ENCODE data around the gene TYW3.

Gene TYW3

GRCh38 chr1:74773582-74773981 lies 40.6 kb downstream of the TYW3 start:
- CTCF ChIA-PET: interaction anchor here (0.6 to 1.1 kb wide), 3 partner anchors 57 to 429 kb away, joined by 3 read pairs; no protein-coding TSS in a partner anchor
- Histone ChIP-seq H3K27ac (ENCODE audit: extremely low read depth, low read depth, low read length) (no peak overlapping the region), H3K4me1 (ENCODE audit: control insufficient read depth, insufficient read depth, low read length) (no peaks in the 10 kb centered on the region)

GRCh38 chr1:74775735-74776134 lies 42.8 kb downstream of the TYW3 start:
- TF ChIP-seq GLI2 (tag by site-specific recombination; IDR thresholded peaks at IDR 0.05; ENCODE audit: borderline replicate concordance, low read depth): no peak
- TF ChIP-seq ZSCAN18 (tag by site-specific recombination; IDR thresholded peaks at IDR 0.05): no peak
- TF ChIP-seq ZNF362 (tag by site-specific recombination; IDR thresholded peaks at IDR 0.05): no peak
- no peak for TF ChIP-seq ZNF302 (tag by site-specific recombination; IDR thresholded peaks at IDR 0.05; ENCODE audit: low read depth)
- TF ChIP-seq ZNF19 (tag by site-specific recombination; IDR thresholded peaks at IDR 0.05; ENCODE audit: low read depth): no peak
- no peak for TF ChIP-seq ZNF221 (tag by site-specific recombination; IDR thresholded peaks at IDR 0.05; ENCODE audit: borderline replicate concordance)
- no peak for TF ChIP-seq PRDM2 (tag by site-specific recombination; IDR thresholded peaks at IDR 0.05; ENCODE audit: borderline replicate concordance)
- Histone ChIP-seq H3K4me3 (ENCODE audit: low read depth, low read length) (no peak overlapping the region), H3K27ac (ENCODE audit: extremely low read depth, low read depth, low read length) (no peak overlapping the region), H3K4me1 (ENCODE audit: control insufficient read depth, insufficient read depth, low read length) (no peaks in the 10 kb centered on the region), H3K36me3 (ENCODE audit: control insufficient read depth in 2 of 2, insufficient read depth in 1 of 2, low read length in 2 of 2) (no peaks in the 10 kb centered on the region), H3K9me3 (ENCODE audit: control insufficient read depth, insufficient read depth, low read depth, low read length) (no peaks in the 10 kb centered on the region)
- CTCF ChIA-PET: interaction anchor here (0.5 to 1.5 kb wide), 5 partner anchors 8 to 1103 kb away, joined by 3 to 9 read pairs (median 5); no protein-coding TSS in a partner anchor
- POLR2A ChIA-PET: no interaction called here

More at GRCh38 chr1:74773582-74773981, 40.6 kb downstream of the TYW3 start:
- no peak for TF ChIP-seq ZNF704 (tag by site-specific recombination; IDR thresholded peaks at IDR 0.05)
- no peak for TF ChIP-seq ZNF76 (tag by site-specific recombination; IDR thresholded peaks at IDR 0.05; ENCODE audit: borderline replicate concordance, low read depth)
- peak; percentile 82 for TF ChIP-seq SCRT2 (tag by site-specific recombination; IDR thresholded peaks at IDR 0.05)
- Histone ChIP-seq H3K36me3 (ENCODE audit: control insufficient read depth in 2 of 2, insufficient read depth in 1 of 2, low read length in 2 of 2) (no peaks in the 10 kb centered on the region), H3K9me3 (ENCODE audit: control insufficient read depth, insufficient read depth, low read depth, low read length) (no peaks in the 10 kb centered on the region), H3K4me3 (ENCODE audit: low read depth, low read length) (no peak overlapping the region)
- POLR2A ChIA-PET: no interaction called here

- POLR2A ChIA-PET: no interaction called here
- TF ChIP-seq ZNF366 (tag by site-specific recombination; conservative IDR thresholded peaks at IDR 0.05) (no peak), ZNF76 (tag by site-specific recombination; IDR thresholded peaks at IDR 0.05; ENCODE audit: borderline replicate concordance, low read depth) (no peak), OSR2 (tag by site-specific recombination; IDR thresholded peaks at IDR 0.05) (no peak), ZNF394 (tag by site-specific recombination; IDR thresholded peaks at IDR 0.05; ENCODE audit: borderline replicate concordance) (no peak), IKZF3 (tag by site-specific recombination; IDR thresholded peaks at IDR 0.05) (no peak), ZNF335 (tag by site-specific recombination; conservative IDR thresholded peaks at IDR 0.05) (no peak), KLF16 (tag by site-specific recombination; IDR thresholded peaks at IDR 0.05) (no peak), ZNF561 (tag by site-specific recombination; IDR thresholded peaks at IDR 0.05; ENCODE audit: borderline replicate concordance) (no peak)
Observed at GRCh38 chr1:74777525-74777924, 44.6 kb downstream of the TYW3 start.

More at GRCh38 chr1:74777525-74777924, 44.6 kb downstream of the TYW3 start:
- H3K4me3 ChIP-seq (ENCODE audit: low read depth, low read length): no peak overlapping the region
- H3K36me3 ChIP-seq (ENCODE audit: control insufficient read depth in 2 of 2, insufficient read depth in 1 of 2, low read length in 2 of 2): no peaks in the 10 kb centered on the region
- H3K4me1 ChIP-seq (ENCODE audit: control insufficient read depth, insufficient read depth, low read length): no peaks in the 10 kb centered on the region
- H3K9me3 ChIP-seq (ENCODE audit: control insufficient read depth, insufficient read depth, low read depth, low read length): no peaks in the 10 kb centered on the region
- no peak overlapping the region for H3K27ac ChIP-seq (ENCODE audit: extremely low read depth, low read depth, low read length)
- CTCF ChIA-PET: interaction anchor here (0.6 to 1.3 kb wide), 4 partner anchors 10 to 425 kb away, joined by 3 to 8 read pairs (median 4); no protein-coding TSS in a partner anchor
